ENCODE data around the gene GDPD1.

GRCh38 chr17:59175076-59175475 lies 45.2 kb upstream of the GDPD1 start:
- TF ChIP-seq EZH2 (IDR thresholded peaks at IDR 0.05; ENCODE audit: borderline replicate concordance, low read depth, low read length, severe bottlenecking) (no peak), GATA2 (IDR thresholded peaks at IDR 0.05; ENCODE audit: insufficient read depth, insufficient read length, low read depth, low read length) (no peak), FOS (IDR thresholded peaks at IDR 0.05; ENCODE audit: borderline replicate concordance, insufficient read depth, low read length) (no peak), POLR2AphosphoS5 (IDR thresholded peaks at IDR 0.05; ENCODE audit: insufficient read depth, low read depth, low read length) (no peak), JUN (IDR thresholded peaks at IDR 0.05; ENCODE audit: borderline replicate concordance, insufficient read depth, insufficient read length, low read depth) (no peak)
- TF ChIP-seq, protein P1, sequence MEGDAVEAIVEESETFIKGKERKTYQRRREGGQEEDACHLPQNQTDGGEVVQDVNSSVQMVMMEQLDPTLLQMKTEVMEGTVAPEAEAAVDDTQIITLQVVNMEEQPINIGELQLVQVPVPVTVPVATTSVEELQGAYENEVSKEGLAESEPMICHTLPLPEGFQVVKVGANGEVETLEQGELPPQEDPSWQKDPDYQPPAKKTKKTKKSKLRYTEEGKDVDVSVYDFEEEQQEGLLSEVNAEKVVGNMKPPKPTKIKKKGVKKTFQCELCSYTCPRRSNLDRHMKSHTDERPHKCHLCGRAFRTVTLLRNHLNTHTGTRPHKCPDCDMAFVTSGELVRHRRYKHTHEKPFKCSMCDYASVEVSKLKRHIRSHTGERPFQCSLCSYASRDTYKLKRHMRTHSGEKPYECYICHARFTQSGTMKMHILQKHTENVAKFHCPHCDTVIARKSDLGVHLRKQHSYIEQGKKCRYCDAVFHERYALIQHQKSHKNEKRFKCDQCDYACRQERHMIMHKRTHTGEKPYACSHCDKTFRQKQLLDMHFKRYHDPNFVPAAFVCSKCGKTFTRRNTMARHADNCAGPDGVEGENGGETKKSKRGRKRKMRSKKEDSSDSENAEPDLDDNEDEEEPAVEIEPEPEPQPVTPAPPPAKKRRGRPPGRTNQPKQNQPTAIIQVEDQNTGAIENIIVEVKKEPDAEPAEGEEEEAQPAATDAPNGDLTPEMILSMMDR (IDR thresholded peaks at IDR 0.05; ENCODE audit: extremely low read depth in 1 of 2, insufficient read depth in 1 of 2, low read depth in 1 of 2, low read length in 2 of 2) = no peak
- TF ChIP-seq, protein P2, sequence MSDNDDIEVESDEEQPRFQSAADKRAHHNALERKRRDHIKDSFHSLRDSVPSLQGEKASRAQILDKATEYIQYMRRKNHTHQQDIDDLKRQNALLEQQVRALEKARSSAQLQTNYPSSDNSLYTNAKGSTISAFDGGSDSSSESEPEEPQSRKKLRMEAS (IDR thresholded peaks at IDR 0.05; ENCODE audit: insufficient read depth, insufficient read length) = no peak

Measured in endothelial cell of umbilical vein (primary cell).